ENCODE measurements around the gene ZMIZ1. TPM values are rescaled to one million over a fixed set of nuclear protein-coding genes. Genes with fewer than 3 reads are reported as not detected.

The ZMIZ1 gene
- polyA plus RNA-seq, 1 experiment: 7.6 TPM

DNA sequence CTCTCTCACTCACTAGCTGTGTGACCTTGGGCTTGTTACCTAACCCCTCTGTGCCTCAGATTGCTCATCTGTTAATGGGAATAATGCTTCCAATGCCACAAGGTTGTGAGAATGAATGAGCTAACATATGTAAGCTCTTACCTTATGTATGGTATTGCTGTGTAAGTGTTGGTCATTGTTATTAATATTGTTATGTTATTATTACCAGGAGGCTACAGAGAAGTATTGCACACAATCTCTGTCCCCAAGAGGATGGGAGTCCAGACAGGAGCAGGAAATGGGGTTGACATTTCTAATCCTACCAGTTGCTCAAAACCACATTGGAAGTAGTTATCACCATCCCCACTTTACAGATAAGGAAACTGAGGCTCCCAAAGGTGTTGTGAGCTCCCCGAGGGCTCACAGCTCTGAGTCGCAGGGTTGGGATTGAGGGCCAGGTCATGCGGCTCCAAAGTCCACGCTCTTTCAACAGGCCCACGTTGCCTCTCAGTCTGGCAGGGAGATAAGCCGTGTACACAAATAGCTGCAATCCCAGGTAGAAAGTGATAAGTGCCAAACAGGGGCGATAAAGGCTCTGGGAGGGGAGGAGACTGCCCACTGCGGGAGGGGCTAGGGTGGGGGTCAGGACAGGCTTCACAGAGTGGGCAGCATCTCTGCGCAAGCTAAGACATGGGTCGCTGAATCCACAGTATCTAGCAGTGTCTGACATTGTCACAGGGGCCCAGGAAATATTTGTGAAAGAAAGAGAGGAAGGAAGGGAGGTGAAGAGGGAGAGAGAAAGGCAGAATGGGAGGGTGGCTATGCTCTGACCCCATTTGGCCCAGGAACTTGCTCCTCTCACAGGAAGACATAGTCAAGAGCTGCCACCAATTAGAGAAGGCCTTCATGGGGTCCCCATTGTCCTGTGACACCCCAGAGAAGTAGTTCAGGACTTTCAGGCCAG lies 9.6 kb upstream of the ZMIZ1 start:
- Histone ChIP-seq H3K4me3 (ENCODE audit: low read depth, low read length) (no peak overlapping the region), H3K27ac (ENCODE audit: low read depth, low read length) (no peak overlapping the region), H3K9me3 (ENCODE audit: control insufficient read depth, insufficient read depth, low read length) (no peaks in the 10 kb centered on the region), H3K27me3 (ENCODE audit: control insufficient read depth, insufficient read depth, low read length) (peaks cover 9% of the 10 kb centered on the region)
- no peak for DNase-seq (ENCODE audit: low read depth, low spot score)
- CTCF ChIA-PET: no interaction called here
- POLR2A ChIA-PET: no interaction called here
- TF ChIP-seq, protein P1, sequence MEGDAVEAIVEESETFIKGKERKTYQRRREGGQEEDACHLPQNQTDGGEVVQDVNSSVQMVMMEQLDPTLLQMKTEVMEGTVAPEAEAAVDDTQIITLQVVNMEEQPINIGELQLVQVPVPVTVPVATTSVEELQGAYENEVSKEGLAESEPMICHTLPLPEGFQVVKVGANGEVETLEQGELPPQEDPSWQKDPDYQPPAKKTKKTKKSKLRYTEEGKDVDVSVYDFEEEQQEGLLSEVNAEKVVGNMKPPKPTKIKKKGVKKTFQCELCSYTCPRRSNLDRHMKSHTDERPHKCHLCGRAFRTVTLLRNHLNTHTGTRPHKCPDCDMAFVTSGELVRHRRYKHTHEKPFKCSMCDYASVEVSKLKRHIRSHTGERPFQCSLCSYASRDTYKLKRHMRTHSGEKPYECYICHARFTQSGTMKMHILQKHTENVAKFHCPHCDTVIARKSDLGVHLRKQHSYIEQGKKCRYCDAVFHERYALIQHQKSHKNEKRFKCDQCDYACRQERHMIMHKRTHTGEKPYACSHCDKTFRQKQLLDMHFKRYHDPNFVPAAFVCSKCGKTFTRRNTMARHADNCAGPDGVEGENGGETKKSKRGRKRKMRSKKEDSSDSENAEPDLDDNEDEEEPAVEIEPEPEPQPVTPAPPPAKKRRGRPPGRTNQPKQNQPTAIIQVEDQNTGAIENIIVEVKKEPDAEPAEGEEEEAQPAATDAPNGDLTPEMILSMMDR (IDR thresholded peaks at IDR 0.05; ENCODE audit: low read depth, low read length): no peak

DNA sequence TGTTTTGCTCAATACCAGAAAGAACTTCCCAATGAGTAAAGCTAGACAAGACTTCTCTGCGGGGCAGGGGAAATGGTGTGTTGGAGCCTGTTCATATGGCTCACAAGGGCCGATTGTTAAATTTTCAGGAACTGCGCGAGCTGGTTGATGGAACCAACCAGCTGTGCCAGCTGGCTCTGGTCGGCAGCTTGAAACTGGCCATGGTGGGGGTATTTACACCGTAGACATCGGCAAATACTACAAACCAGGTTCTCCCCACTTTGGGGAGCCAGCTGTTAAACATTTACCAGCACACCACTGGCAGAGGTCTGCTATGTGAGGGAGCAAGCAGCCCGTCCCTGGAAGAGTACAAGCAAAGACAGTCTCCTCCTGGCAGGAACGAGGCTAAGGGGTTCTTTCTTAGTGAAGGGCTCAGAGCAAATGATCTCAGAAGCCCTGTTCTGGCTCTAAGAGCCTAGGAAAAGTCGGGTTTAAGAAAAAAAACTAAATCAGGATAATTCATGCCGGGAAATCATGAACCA lies 8.8 kb upstream of the ZMIZ1 start:
- CTCF ChIA-PET: interaction anchor here (2.1 kb wide), 1 partner anchor 136 kb away, joined by 9 read pairs; no protein-coding TSS in a partner anchor
- H3K27ac ChIP-seq (ENCODE audit: low read depth, low read length): no peak overlapping the region
- POLR2A ChIA-PET: no interaction called here
- no peaks in the 10 kb centered on the region for H3K9me3 ChIP-seq (ENCODE audit: control insufficient read depth, insufficient read depth, low read length)
- TF ChIP-seq, protein P1 (IDR thresholded peaks at IDR 0.05; ENCODE audit: low read depth, low read length): no peak
- H3K27me3 ChIP-seq (ENCODE audit: control insufficient read depth, insufficient read depth, low read length): peaks cover 9% of the 10 kb centered on the region
- H3K4me3 ChIP-seq (ENCODE audit: low read depth, low read length): no peak overlapping the region
- DNase-seq (ENCODE audit: low read depth, low spot score): no peak

DNA sequence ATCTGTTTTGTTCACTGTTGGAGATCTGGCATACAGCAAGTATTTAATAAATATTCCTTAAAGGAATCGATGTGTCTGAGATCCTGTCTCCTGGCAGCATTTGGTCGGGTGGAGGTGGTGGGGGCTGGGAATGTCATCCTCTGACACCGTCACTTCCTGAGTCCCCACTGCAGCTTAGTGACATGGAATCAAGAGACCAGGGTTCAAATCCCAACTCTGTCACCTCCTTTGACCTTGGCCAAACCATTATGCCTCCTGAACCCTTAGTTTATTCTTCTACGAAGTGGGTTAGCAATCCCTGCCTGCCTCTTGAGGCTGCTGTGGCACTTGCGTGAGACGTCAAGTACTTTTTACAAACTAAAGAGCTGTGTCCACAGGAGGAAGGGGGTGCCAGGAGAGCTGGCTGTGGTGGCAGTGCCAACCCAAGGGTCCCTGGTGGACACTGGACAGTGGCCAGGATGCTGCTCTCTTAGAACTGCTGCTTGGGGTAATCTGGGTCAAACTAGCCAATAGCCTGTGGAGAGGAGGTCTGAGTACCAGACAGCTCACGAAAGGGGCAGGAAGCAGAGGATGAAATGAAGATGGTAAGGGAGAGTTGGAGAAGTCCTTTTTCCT lies 8.0 kb upstream of the ZMIZ1 start:
- peaks cover 9% of the 10 kb centered on the region for H3K27me3 ChIP-seq (ENCODE audit: control insufficient read depth, insufficient read depth, low read length)
- CTCF ChIA-PET: interaction anchor here (0.6 to 2.1 kb wide), 2 partner anchors 135 to 141 kb away, joined by 3 to 9 read pairs; no protein-coding TSS in a partner anchor
- H3K27ac ChIP-seq (ENCODE audit: low read depth, low read length): no peak overlapping the region
- no peak for DNase-seq (ENCODE audit: low read depth, low spot score)
- H3K4me3 ChIP-seq (ENCODE audit: low read depth, low read length): no peak overlapping the region
- TF ChIP-seq, protein P1 (IDR thresholded peaks at IDR 0.05; ENCODE audit: low read depth, low read length): no peak
- no peaks in the 10 kb centered on the region for H3K9me3 ChIP-seq (ENCODE audit: control insufficient read depth, insufficient read depth, low read length)
- POLR2A ChIA-PET: no interaction called here

DNA sequence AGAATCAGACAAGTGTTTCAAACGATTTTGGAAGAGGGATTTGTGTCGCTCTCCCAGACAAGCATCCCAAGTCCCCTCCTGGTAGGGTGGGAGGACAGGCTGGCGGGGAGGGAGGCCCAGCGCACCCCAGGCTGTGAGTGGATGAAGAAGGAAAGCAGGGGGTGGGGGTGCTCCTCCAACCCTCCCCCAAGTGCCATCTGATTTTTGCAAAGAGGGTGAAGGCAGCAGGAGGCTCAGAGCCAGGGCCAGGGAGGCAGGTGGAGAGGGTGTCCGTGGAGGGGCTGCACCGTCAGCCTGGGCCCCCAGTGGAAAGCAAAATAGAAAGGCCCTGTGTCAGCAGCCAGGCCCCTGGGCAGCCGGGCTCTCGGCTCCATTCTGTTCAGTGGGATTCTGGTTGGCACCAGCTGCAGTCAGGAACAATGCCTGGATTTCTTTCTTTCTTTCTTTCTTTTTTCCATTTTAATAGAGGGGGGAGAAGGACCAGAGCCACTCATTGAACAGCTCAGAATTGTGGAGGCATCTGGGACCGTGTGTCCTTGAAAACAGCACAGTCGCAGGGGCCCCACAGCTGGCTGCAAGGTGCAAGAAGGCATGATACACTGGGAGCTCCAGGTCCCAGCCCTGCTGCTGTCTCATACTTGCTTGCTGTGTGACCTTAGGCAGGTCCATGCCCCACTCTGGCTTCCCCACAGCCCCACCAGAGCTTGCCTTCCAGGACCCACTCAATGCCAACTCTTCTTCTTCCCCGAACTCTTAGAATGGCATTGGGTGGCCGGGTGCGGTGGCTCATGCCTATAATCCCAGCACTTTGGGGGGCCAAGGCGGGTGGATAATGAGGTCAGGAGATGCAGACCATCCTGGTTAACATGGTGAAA lies 7.1 kb upstream of the ZMIZ1 start:
- ChIA-PET CTCF (interaction anchor here (0.7 to 2.1 kb wide), 2 partner anchors 55 to 134 kb away, joined by 3 to 9 read pairs; no protein-coding TSS in a partner anchor), POLR2A (no interaction called here)
- Histone ChIP-seq H3K27me3 (ENCODE audit: control insufficient read depth, insufficient read depth, low read length) (peaks cover 9% of the 10 kb centered on the region), H3K4me3 (ENCODE audit: low read depth, low read length) (no peak overlapping the region), H3K9me3 (ENCODE audit: control insufficient read depth, insufficient read depth, low read length) (no peaks in the 10 kb centered on the region), H3K27ac (ENCODE audit: low read depth, low read length) (no peak overlapping the region)
- TF ChIP-seq, protein P1 (IDR thresholded peaks at IDR 0.05; ENCODE audit: low read depth, low read length): no peak
- no peak for DNase-seq (ENCODE audit: low read depth, low spot score)
